Mesothelial cell of epicardium (in vitro differentiated cells): ENCODE data around the gene SMG6. TPM values are rescaled to one million over a fixed set of nuclear protein-coding genes. Genes with fewer than 3 reads are reported as not detected.

ENCODE experiments used
- DNase-seq, 2 experiments: peaks; one replicate each; pipeline ENCODE4 v3.0.0; 2021; ENCODE audit warnings: low spot score in 2 of 2; ENCODE audit not compliant: unreplicated experiment in 2 of 2
- H3K27ac Mint-ChIP-seq: 2 replicates; pipeline ENCODE4 v1.8.0; 2021; ENCODE audit warnings: mixed read lengths
- H3K27me3 Mint-ChIP-seq: 2 replicates; pipeline ENCODE4 v1.8.0; 2021; ENCODE audit warnings: low read depth, mixed read lengths
- H3K36me3 Mint-ChIP-seq: 2 replicates; pipeline ENCODE4 v1.8.0; 2021; ENCODE audit warnings: mixed read lengths
- H3K4me1 Mint-ChIP-seq: 2 replicates; pipeline ENCODE4 v1.8.0; 2021; ENCODE audit warnings: mixed read lengths
- H3K4me3 Mint-ChIP-seq: 2 replicates; pipeline ENCODE4 v1.8.0; 2021; ENCODE audit warnings: mild to moderate bottlenecking, moderate library complexity, mixed read lengths
- H3K9me3 Mint-ChIP-seq: 2 replicates; pipeline ENCODE4 v1.8.0; 2021; ENCODE audit warnings: mixed read lengths
- total RNA-seq: library from RNA; stranded (reverse); gene quantifications from 3 replicates; pipeline ENCODE4 v1.2.1, GENCODE V29; 2021
- TF ChIP-seq, protein P1 (sequence below): fragments of 200-600 bp; sonication (generic); IDR thresholded peaks from one replicate; pipeline ENCODE4 v1.5.0; 2021; ENCODE audit warnings: antibody characterized with exemption; ENCODE audit not compliant: unreplicated experiment

Gene SMG6
- total RNA-seq, 1 donor from 2014 or later, result 58.3 TPM

DNA sequence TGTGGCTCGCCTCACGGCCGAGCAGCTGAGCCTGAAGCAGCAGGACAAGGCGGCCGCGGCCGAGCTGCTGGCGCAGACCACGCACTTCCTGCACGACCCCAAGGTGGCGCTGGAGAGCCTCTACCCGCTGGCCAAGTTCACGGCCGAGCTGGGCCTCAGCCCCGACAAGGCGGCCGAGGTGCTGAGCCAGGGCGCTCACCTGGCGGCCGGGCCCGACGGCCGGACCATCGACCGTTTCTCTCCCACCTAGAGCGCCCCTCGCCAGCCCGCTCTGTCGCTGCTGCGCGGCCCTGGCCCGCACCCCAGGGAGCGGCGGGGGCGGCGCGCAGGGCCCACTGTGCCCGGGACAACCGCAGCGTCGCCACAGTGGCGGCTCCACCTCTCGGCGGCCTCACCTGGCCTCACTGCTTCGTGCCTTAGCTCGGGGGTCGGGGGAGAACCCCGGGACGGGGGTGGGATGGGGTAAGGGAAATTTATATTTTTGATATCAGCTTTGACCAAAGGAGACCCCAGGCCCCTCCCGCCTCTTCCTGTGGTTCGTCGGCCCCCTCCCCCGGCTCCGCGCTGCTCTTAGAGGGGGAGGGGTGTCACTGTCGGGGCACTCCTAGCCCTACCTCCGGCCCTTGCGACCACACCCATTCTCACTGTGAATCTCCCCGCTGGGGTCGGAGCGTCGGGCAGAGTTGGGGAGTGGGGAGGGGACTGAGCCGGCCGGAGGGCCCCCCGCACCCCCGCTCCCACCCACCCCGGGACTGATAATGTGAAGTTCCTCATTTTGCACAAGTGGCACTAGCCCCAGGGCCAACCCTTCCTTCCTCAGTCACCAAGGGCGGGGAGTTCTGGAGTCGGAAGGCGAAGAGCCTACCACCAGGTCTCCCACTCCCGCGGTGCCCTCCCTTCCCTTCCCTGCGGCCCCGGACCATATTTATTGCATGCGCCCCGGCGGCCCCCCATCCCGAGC is 244.7 kb downstream of the SMG6 start:
- TF ChIP-seq, protein P1, sequence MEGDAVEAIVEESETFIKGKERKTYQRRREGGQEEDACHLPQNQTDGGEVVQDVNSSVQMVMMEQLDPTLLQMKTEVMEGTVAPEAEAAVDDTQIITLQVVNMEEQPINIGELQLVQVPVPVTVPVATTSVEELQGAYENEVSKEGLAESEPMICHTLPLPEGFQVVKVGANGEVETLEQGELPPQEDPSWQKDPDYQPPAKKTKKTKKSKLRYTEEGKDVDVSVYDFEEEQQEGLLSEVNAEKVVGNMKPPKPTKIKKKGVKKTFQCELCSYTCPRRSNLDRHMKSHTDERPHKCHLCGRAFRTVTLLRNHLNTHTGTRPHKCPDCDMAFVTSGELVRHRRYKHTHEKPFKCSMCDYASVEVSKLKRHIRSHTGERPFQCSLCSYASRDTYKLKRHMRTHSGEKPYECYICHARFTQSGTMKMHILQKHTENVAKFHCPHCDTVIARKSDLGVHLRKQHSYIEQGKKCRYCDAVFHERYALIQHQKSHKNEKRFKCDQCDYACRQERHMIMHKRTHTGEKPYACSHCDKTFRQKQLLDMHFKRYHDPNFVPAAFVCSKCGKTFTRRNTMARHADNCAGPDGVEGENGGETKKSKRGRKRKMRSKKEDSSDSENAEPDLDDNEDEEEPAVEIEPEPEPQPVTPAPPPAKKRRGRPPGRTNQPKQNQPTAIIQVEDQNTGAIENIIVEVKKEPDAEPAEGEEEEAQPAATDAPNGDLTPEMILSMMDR, result peak; percentile 80
- DNase-seq, result peak in 1 of 2 experiments; percentile 70
- Mint-ChIP-seq H3K27ac (peak overlapping the region; percentile 90), H3K36me3 (peaks cover 13% of the 10 kb centered on the region), H3K4me1 (peaks cover 51% of the 10 kb centered on the region), H3K27me3 (peaks cover 5% of the 10 kb centered on the region), H3K4me3 (peak overlapping the region; percentile 62), H3K9me3 (no peaks in the 10 kb centered on the region)

DNA sequence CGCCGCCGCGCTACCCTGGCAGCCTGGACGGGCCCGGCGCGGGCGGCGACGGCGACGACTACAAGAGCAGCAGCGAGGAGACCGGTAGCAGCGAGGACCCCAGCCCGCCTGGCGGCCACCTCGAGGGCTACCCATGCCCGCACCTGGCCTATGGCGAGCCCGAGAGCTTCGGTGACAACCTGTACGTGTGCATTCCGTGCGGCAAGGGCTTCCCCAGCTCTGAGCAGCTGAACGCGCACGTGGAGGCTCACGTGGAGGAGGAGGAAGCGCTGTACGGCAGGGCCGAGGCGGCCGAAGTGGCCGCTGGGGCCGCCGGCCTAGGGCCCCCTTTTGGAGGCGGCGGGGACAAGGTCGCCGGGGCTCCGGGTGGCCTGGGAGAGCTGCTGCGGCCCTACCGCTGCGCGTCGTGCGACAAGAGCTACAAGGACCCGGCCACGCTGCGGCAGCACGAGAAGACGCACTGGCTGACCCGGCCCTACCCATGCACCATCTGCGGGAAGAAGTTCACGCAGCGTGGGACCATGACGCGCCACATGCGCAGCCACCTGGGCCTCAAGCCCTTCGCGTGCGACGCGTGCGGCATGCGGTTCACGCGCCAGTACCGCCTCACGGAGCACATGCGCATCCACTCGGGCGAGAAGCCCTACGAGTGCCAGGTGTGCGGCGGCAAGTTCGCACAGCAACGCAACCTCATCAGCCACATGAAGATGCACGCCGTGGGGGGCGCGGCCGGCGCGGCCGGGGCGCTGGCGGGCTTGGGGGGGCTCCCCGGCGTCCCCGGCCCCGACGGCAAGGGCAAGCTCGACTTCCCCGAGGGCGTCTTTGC is 245.6 kb downstream of the SMG6 start:
- peaks cover 47% of the 10 kb centered on the region for H3K4me1 Mint-ChIP-seq
- DNase-seq, result no peak
- no peak overlapping the region for H3K27ac Mint-ChIP-seq
- H3K27me3 Mint-ChIP-seq, result peaks cover 10% of the 10 kb centered on the region
- H3K36me3 Mint-ChIP-seq, result peaks cover 13% of the 10 kb centered on the region
- TF ChIP-seq, protein P1, result no peak
- no peaks in the 10 kb centered on the region for H3K9me3 Mint-ChIP-seq
- H3K4me3 Mint-ChIP-seq, result peak overlapping the region; percentile 61

DNA sequence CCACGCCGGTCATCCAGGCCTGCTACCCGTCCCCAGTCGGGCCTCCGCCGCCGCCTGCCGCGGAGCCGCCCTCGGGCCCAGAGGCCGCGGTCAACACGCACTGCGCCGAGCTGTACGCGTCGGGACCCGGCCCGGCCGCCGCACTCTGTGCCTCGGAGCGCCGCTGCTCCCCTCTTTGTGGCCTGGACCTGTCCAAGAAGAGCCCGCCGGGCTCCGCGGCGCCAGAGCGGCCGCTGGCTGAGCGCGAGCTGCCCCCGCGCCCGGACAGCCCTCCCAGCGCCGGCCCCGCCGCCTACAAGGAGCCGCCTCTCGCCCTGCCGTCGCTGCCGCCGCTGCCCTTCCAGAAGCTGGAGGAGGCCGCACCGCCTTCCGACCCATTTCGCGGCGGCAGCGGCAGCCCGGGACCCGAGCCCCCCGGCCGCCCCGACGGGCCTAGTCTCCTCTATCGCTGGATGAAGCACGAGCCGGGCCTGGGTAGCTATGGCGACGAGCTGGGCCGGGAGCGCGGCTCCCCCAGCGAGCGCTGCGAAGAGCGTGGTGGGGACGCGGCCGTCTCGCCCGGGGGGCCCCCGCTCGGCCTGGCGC is 246.3 kb downstream of the SMG6 start:
- TF ChIP-seq, protein P1, result no peak
- DNase-seq, result no peak

DNA sequence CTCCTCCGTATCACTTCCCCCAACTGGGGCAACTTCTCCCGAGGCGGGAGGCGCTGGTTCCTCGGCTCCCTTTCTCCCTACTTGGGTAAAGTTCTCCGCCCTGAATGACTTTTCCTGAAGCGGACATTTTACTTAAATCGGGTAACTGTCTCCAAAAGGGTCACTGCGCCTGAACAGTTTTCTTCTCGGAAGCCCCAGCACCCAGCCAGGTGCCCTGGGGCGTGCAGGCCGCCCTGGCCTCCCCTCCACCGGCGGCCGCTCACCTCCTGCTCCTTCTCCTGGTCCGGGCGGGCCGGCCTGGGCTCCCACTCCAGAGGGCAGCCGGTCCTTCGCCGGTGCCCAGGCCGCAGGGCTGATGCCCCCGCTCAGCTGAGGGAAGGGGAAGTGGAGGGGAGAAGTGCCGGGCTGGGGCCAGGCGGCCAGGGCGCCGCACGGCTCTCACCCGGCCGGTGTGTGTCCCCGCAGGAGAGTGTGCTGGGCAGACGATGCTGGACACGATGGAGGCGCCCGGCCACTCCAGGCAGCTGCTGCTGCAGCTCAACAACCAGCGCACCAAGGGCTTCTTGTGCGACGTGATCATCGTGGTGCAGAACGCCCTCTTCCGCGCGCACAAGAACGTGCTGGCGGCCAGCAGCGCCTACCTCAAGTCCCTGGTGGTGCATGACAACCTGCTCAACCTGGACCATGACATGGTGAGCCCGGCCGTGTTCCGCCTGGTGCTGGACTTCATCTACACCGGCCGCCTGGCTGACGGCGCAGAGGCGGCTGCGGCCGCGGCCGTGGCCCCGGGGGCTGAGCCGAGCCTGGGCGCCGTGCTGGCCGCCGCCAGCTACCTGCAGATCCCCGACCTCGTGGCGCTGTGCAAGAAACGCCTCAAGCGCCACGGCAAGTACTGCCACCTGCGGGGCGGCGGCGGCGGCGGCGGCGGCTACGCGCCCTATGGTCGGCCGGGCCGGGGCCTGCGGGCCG is 247.1 kb downstream of the SMG6 start:
- Mint-ChIP-seq H3K4me3 (peak overlapping the region; percentile 73), H3K9me3 (no peaks in the 10 kb centered on the region), H3K27me3 (peaks cover 19% of the 10 kb centered on the region), H3K4me1 (peaks cover 40% of the 10 kb centered on the region), H3K27ac (peak overlapping the region; percentile 79), H3K36me3 (peaks cover 13% of the 10 kb centered on the region)
- DNase-seq, result peak in 1 of 2 experiments; percentile 61
- TF ChIP-seq, protein P1, result peak; percentile 11

More for the DNA sequence above, 246.3 kb downstream of the SMG6 start:
- Mint-ChIP-seq H3K4me3 (no peak overlapping the region), H3K27ac (no peak overlapping the region), H3K36me3 (peaks cover 13% of the 10 kb centered on the region), H3K4me1 (peaks cover 41% of the 10 kb centered on the region), H3K9me3 (no peaks in the 10 kb centered on the region), H3K27me3 (peaks cover 12% of the 10 kb centered on the region)
